GM12801 (cell line): ENCODE results near the gene ADAMTS17.

ENCODE experiments used
- CTCF ChIP-seq: IDR thresholded peaks from one replicate; pipeline ENCODE4 v1.5.1; 2011; ENCODE audit warnings: control low read depth; ENCODE audit not compliant: insufficient read length; ENCODE audit errors: extremely low read depth

ADAMTS17 gene

GRCh38 chr15:99957642-99958013 is 384.1 kb downstream of the ADAMTS17 start:
- TF ChIP-seq CTCF = no peak

- no peak for TF ChIP-seq CTCF
Measured at GRCh38 chr15:99956820-99957641, 384.7 kb downstream of the ADAMTS17 start.

- TF ChIP-seq CTCF = no peak
Measured at GRCh38 chr15:99956022-99956775, 385.6 kb downstream of the ADAMTS17 start.

GRCh38 chr15:99955532-99955931 is 386.2 kb downstream of the ADAMTS17 start:
- no peak for TF ChIP-seq CTCF

GRCh38 chr15:99955181-99955525 is 386.6 kb downstream of the ADAMTS17 start:
- no peak for TF ChIP-seq CTCF

GRCh38 chr15:99954361-99955180 is 387.2 kb downstream of the ADAMTS17 start:
- no peak for TF ChIP-seq CTCF

- no peak for TF ChIP-seq CTCF
Measured at GRCh38 chr15:99953886-99954285, 387.9 kb downstream of the ADAMTS17 start.
